HG03457 (cell line): ENCODE measurements around the gene NAXE.
"Not testable (repeated sequence)": the region's sequence is repeated elsewhere in the genome, so short reads cannot be mapped to it uniquely, and the experiment has no call there.

Source experiments
- ATAC-seq: cut with Tn5 transposase; IDR thresholded peaks from one replicate; pipeline ENCODE4 v1.9.1; 2021; ENCODE audit warnings: moderate number of reproducible peaks; ENCODE audit not compliant: unreplicated experiment

NAXE gene

GRCh38 chr1:156566436-156566835 lies 25.1 kb upstream of the NAXE start:
- ATAC-seq = no peak

GRCh38 chr1:156571261-156571852 lies 20.2 kb upstream of the NAXE start:
- ATAC-seq = no peak

- ATAC-seq = no peak
These were observed 19.5 kb upstream of the NAXE start, which contains the start of gene IQGAP3 for GRCh38 chr1:156571919-156572662. TSS of gene IQGAP3 (minus strand) at chr1:156572565. CDS start at chr1:156572529, 36 bp downstream.

- no peak for ATAC-seq
These were observed 18.9 kb upstream of the NAXE start for GRCh38 chr1:156572663-156573018.

- ATAC-seq = no peak
These were observed 17.4 kb upstream of the NAXE start for GRCh38 chr1:156574039-156574633.

GRCh38 chr1:156577550-156577949 lies 14.0 kb upstream of the NAXE start:
- no peak for ATAC-seq

- ATAC-seq = no peak
These were observed 13.5 kb upstream of the NAXE start for GRCh38 chr1:156578055-156578454.

- no peak for ATAC-seq
These were observed 12.1 kb upstream of the NAXE start, which contains the start of gene TTC24 for GRCh38 chr1:156579472-156579871. TSS of gene TTC24 (plus strand) at chr1:156579723. CDS start at chr1:156581365, 1,642 bp downstream.

- ATAC-seq = no peak
These were observed 9.8 kb upstream of the NAXE start for GRCh38 chr1:156581661-156582387.

- ATAC-seq = no peak
These were observed 9.1 kb upstream of the NAXE start for GRCh38 chr1:156582388-156583017.

- no peak for ATAC-seq
These were observed 7.6 kb upstream of the NAXE start for GRCh38 chr1:156583821-156584622.

- no peak for ATAC-seq
These were observed 6.8 kb upstream of the NAXE start for GRCh38 chr1:156584813-156585212.

GRCh38 chr1:156586323-156586722 lies 5.3 kb upstream of the NAXE start:
- ATAC-seq = no peak

- ATAC-seq = no peak
These were observed 4.6 kb upstream of the NAXE start for GRCh38 chr1:156586892-156587477.

GRCh38 chr1:156587927-156588326 lies 3.6 kb upstream of the NAXE start:
- not testable (repeated sequence) for ATAC-seq

- ATAC-seq = no peak
These were observed 2.0 kb upstream of the NAXE start for GRCh38 chr1:156589546-156589945.

GRCh38 chr1:156590326-156591180 lies 1.0 kb upstream of the NAXE start:
- ATAC-seq = no peak

GRCh38 chr1:156591181-156591431 lies 470 bp upstream of the NAXE start:
- no peak for ATAC-seq
